MM.1S (cell line): Measurements from ENCODE around the gene ZC3H12A.

Experiments
- DNase-seq: peaks from one replicate; pipeline ENCODE4 v3.0.0-alpha.2; 2015
- H2AFZ ChIP-seq: fragments of 300-600 bp; sonication (generic); 2 replicates; pipeline ENCODE4 v1.6.0; 2016; ENCODE audit warnings: antibody characterized with exemption, low read length
- H3F3A ChIP-seq: fragments of 300-600 bp; sonication (generic); 2 replicates; pipeline ENCODE4 v1.6.1; 2016; ENCODE audit warnings: mild to moderate bottlenecking, antibody characterized with exemption, low read length, moderate library complexity, mixed read lengths; ENCODE audit not compliant: insufficient read depth
- H3K27ac ChIP-seq: fragments of 300-600 bp; sonication (generic); 2 replicates; pipeline ENCODE4 v1.5.1; 2016; ENCODE audit warnings: mild to moderate bottlenecking, low read length
- H3K27me3 ChIP-seq: fragments of 300-600 bp; sonication (generic); replicated peaks from 2 replicates; pipeline ENCODE4 v1.6.0; 2016; ENCODE audit warnings: low read length; ENCODE audit not compliant: insufficient read depth
- H3K36me3 ChIP-seq: fragments of 300-600 bp; sonication (generic); replicated peaks from 2 replicates; pipeline ENCODE4 v1.6.1; 2016; ENCODE audit warnings: mild to moderate bottlenecking, low read length, mixed read lengths; ENCODE audit not compliant: insufficient read depth
- H3K4me1 ChIP-seq: fragments of 300-600 bp; sonication (generic); 2 replicates; pipeline ENCODE4 v1.6.1; 2016; ENCODE audit warnings: low read length, mixed read lengths
- H3K4me2 ChIP-seq: fragments of 300-600 bp; sonication (generic); 2 replicates; pipeline ENCODE4 v1.6.0; 2016; ENCODE audit warnings: low read depth, low read length
- H3K4me3 ChIP-seq: fragments of 300-600 bp; sonication (generic); 2 replicates; pipeline ENCODE4 v1.5.1; 2016; ENCODE audit warnings: low read length, mixed read lengths
- H3K79me2 ChIP-seq: fragments of 300-600 bp; sonication (generic); 2 replicates; pipeline ENCODE4 v1.6.1; 2016; ENCODE audit warnings: mixed run types, low read length, mixed read lengths
- H3K9ac ChIP-seq: fragments of 300-600 bp; sonication (generic); 2 replicates; pipeline ENCODE4 v1.6.1; 2016; ENCODE audit warnings: low read length, mixed read lengths
- H3K9me2 ChIP-seq: fragments of 300-600 bp; sonication (generic); replicated peaks from 2 replicates; pipeline ENCODE4 v1.6.1; 2016; ENCODE audit warnings: mild to moderate bottlenecking, low read length, mixed read lengths; ENCODE audit not compliant: insufficient read depth
- H3K9me3 ChIP-seq: fragments of 300-600 bp; sonication (generic); replicated peaks from 2 replicates; pipeline ENCODE4 v1.6.1; 2016; ENCODE audit warnings: mild to moderate bottlenecking, low read length, mixed read lengths; ENCODE audit not compliant: insufficient read depth
- H4K20me1 ChIP-seq: fragments of 300-600 bp; sonication (generic); 2 replicates; pipeline ENCODE4 v1.6.1; 2016; ENCODE audit warnings: mild to moderate bottlenecking, low read length, moderate library complexity, mixed read lengths; ENCODE audit not compliant: insufficient read depth
- EZH2 ChIP-seq: fragments of 300-600 bp; sonication (generic); optimal IDR thresholded peaks from 2 replicates; pipeline ENCODE3; 2017; ENCODE audit warnings: low read depth, mild to moderate bottlenecking, antibody characterized with exemption, low read length, mixed read lengths
- EZH2phosphoT487 ChIP-seq: fragments of 300-600 bp; sonication (generic); IDR thresholded peaks from 2 replicates; pipeline ENCODE4 v1.6.1; 2018; ENCODE audit warnings: antibody characterized with exemption, low read length
- TF ChIP-seq, protein P1 (sequence below): fragments of 300-600 bp; sonication (generic); IDR thresholded peaks from 2 replicates; pipeline ENCODE4 v1.5.1; 2016; ENCODE audit warnings: antibody characterized with exemption, low read length, mixed read lengths

Gene ZC3H12A

GRCh38 chr1:37434292-37435225 lies 39.8 kb upstream of the ZC3H12A start:
- H3K4me3 ChIP-seq, result no peak overlapping the region
- peaks cover 69% of the 10 kb centered on the region for H3K27me3 ChIP-seq
- H3K9me2 ChIP-seq, result no peaks in the 10 kb centered on the region
- H2AFZ ChIP-seq, result no peak overlapping the region
- H3K9ac ChIP-seq, result no peak overlapping the region
- H3K79me2 ChIP-seq, result no peaks in the 10 kb centered on the region
- H3K4me2 ChIP-seq, result no peak overlapping the region
- DNase-seq, result peak; percentile 53
- no peaks in the 10 kb centered on the region for H3K36me3 ChIP-seq
- H3K4me1 ChIP-seq, result no peaks in the 10 kb centered on the region
- H4K20me1 ChIP-seq, result no peaks in the 10 kb centered on the region
- H3K27ac ChIP-seq, result no peak overlapping the region
- H3K9me3 ChIP-seq, result no peaks in the 10 kb centered on the region
- H3F3A ChIP-seq, result no peaks in the 10 kb centered on the region
- TF ChIP-seq EZH2phosphoT487 (no peak), EZH2 (no peak)
- TF ChIP-seq, protein P1, sequence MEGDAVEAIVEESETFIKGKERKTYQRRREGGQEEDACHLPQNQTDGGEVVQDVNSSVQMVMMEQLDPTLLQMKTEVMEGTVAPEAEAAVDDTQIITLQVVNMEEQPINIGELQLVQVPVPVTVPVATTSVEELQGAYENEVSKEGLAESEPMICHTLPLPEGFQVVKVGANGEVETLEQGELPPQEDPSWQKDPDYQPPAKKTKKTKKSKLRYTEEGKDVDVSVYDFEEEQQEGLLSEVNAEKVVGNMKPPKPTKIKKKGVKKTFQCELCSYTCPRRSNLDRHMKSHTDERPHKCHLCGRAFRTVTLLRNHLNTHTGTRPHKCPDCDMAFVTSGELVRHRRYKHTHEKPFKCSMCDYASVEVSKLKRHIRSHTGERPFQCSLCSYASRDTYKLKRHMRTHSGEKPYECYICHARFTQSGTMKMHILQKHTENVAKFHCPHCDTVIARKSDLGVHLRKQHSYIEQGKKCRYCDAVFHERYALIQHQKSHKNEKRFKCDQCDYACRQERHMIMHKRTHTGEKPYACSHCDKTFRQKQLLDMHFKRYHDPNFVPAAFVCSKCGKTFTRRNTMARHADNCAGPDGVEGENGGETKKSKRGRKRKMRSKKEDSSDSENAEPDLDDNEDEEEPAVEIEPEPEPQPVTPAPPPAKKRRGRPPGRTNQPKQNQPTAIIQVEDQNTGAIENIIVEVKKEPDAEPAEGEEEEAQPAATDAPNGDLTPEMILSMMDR, result peak; percentile 95

GRCh38 chr1:37437087-37437486 lies 37.3 kb upstream of the ZC3H12A start:
- Histone ChIP-seq H3K9me3 (no peaks in the 10 kb centered on the region), H3K4me1 (no peaks in the 10 kb centered on the region), H3K27me3 (peaks cover 50% of the 10 kb centered on the region), H2AFZ (no peak overlapping the region), H3K4me3 (no peak overlapping the region), H3K9ac (no peak overlapping the region), H4K20me1 (no peaks in the 10 kb centered on the region), H3K4me2 (no peak overlapping the region), H3F3A (no peaks in the 10 kb centered on the region), H3K36me3 (no peaks in the 10 kb centered on the region), H3K27ac (no peak overlapping the region), H3K9me2 (no peaks in the 10 kb centered on the region), H3K79me2 (no peaks in the 10 kb centered on the region)
- no peak for DNase-seq
- TF ChIP-seq EZH2phosphoT487, result no peak
- no peak for TF ChIP-seq EZH2
- TF ChIP-seq, protein P1, result no peak

- no peaks in the 10 kb centered on the region for H3K9me2 ChIP-seq
- no peak overlapping the region for H3K4me2 ChIP-seq
- no peaks in the 10 kb centered on the region for H3K9me3 ChIP-seq
- no peaks in the 10 kb centered on the region for H3K36me3 ChIP-seq
- no peak overlapping the region for H3K4me3 ChIP-seq
- TF ChIP-seq EZH2phosphoT487 (no peak), EZH2 (no peak)
- TF ChIP-seq, protein P1, result no peak
- H4K20me1 ChIP-seq, result no peaks in the 10 kb centered on the region
- H2AFZ ChIP-seq, result no peak overlapping the region
- no peak overlapping the region for H3K27ac ChIP-seq
- DNase-seq, result no peak
- no peaks in the 10 kb centered on the region for H3K4me1 ChIP-seq
- H3K79me2 ChIP-seq, result no peaks in the 10 kb centered on the region
- no peak overlapping the region for H3K9ac ChIP-seq
- peaks cover 48% of the 10 kb centered on the region for H3K27me3 ChIP-seq
- H3F3A ChIP-seq, result no peaks in the 10 kb centered on the region
Measured at GRCh38 chr1:37438037-37438868, 36.1 kb upstream of the ZC3H12A start.
